HepG2 (cell line): ENCODE measurements around the gene EMC9. TPM values are rescaled to one million over a fixed set of nuclear protein-coding genes. Genes with fewer than 3 reads are reported as not detected.

ENCODE experiments used
- ARHGAP35 ChIP-seq: sonication (generic); formaldehyde crosslinking; IDR thresholded peaks from 2 replicates; pipeline ENCODE4 v1.9.0; 2022; ENCODE audit warnings: mild to moderate bottlenecking, inconsistent platforms, moderate library complexity, missing genetic modification reagents, borderline replicate concordance
- EEA1 ChIP-seq: sonication (generic); formaldehyde crosslinking; IDR thresholded peaks from 2 replicates; pipeline ENCODE4 v1.5.1; 2020; ENCODE audit warnings: mild to moderate bottlenecking, missing genetic modification reagents, borderline replicate concordance
- FOXO1 ChIP-seq: sonication (generic); formaldehyde crosslinking; IDR thresholded peaks from 2 replicates; pipeline ENCODE4 v1.4.0; 2020; ENCODE audit warnings: missing genetic modification reagents
- HBP1 ChIP-seq: IDR thresholded peaks from 2 replicates; pipeline ENCODE4 v1.6.1; 2016; ENCODE audit warnings: low read depth, control low read depth
- HNRNPK ChIP-seq: fragments of 200-400 bp; formaldehyde crosslinking; IDR thresholded peaks from 2 replicates; pipeline ENCODE4 v1.6.1; 2018; ENCODE audit warnings: low read length, low read depth, moderate library complexity, mild to moderate bottlenecking; ENCODE audit not compliant: poor library complexity, severe bottlenecking
- KLF12 ChIP-seq: sonication (generic); formaldehyde crosslinking; IDR thresholded peaks from 2 replicates; pipeline ENCODE4 v1.4.0; 2020; ENCODE audit warnings: missing genetic modification reagents, borderline replicate concordance
- MAFF ChIP-seq: IDR thresholded peaks from 2 replicates; pipeline ENCODE4 v1.6.1; 2011; ENCODE audit warnings: low read depth, low read length, improper control_type of control experiment
- MIXL1 ChIP-seq: IDR thresholded peaks from 2 replicates; pipeline ENCODE4 v1.6.1; 2016
- NBN ChIP-seq: fragments of 450-650 bp; conservative IDR thresholded peaks from 2 replicates; pipeline ENCODE4 v1.6.1; 2017
- PREB ChIP-seq: sonication (generic); formaldehyde crosslinking; IDR thresholded peaks from 2 replicates; pipeline ENCODE4 v1.4.0; 2020; ENCODE audit warnings: missing genetic modification reagents
- RBM22 ChIP-seq: fragments of 200-400 bp; formaldehyde crosslinking; optimal IDR thresholded peaks from 2 replicates; pipeline ENCODE3; 2017; ENCODE audit warnings: mild to moderate bottlenecking, low read length, moderate library complexity
- SOX13 ChIP-seq, 3 experiments: fragments of 450-650 bp in 1 of 3; sonication (generic) in 1 of 3; formaldehyde crosslinking in 1 of 3; IDR thresholded peaks in 2 of 3; conservative IDR thresholded peaks in 1 of 3; 2 replicates each; pipeline versions ENCODE4 v1.5.0 to v1.6.1; 2016 to 2020; ENCODE audit warnings: antibody characterized with exemption in 1 of 3, mild to moderate bottlenecking in 1 of 3, missing compliant biosample characterization in 1 of 3, missing genetic modification reagents in 1 of 3, moderate library complexity in 1 of 3
- TBX3 ChIP-seq: fragments of 450-650 bp; IDR thresholded peaks from 2 replicates; pipeline ENCODE4 v1.6.1; 2017; ENCODE audit warnings: antibody characterized with exemption, mild to moderate bottlenecking, inconsistent platforms, borderline replicate concordance
- ZBTB3 ChIP-seq: sonication (generic); formaldehyde crosslinking; IDR thresholded peaks from 2 replicates; pipeline ENCODE4 v1.4.0; 2020; ENCODE audit warnings: low read depth, mild to moderate bottlenecking, moderate library complexity, missing genetic modification reagents, borderline replicate concordance
- ZNF362 ChIP-seq: sonication (generic); formaldehyde crosslinking; IDR thresholded peaks from 2 replicates; pipeline ENCODE4 v1.4.0; 2020; ENCODE audit warnings: missing genetic modification reagents, mild to moderate bottlenecking, borderline replicate concordance
- ZNF784 ChIP-seq: sonication (generic); formaldehyde crosslinking; IDR thresholded peaks from 2 replicates; pipeline ENCODE4 v1.5.1; 2020; ENCODE audit warnings: missing genetic modification reagents, mild to moderate bottlenecking, borderline replicate concordance
- ZSCAN30 ChIP-seq: sonication (generic); formaldehyde crosslinking; IDR thresholded peaks from 2 replicates; pipeline ENCODE4 v1.5.0; 2020; ENCODE audit warnings: mild to moderate bottlenecking, missing genetic modification reagents
- polyA plus RNA-seq, 8 experiments: library from polyadenylated mRNA; depleted of rRNA in 3 of 8; stranded (reverse) in 7 of 8; unstranded in 1 of 8; fragments of >200 nt; fragmentation: Illumina TruSeq in 4 of 8; extraction: Trizol in 4 of 8; gene quantifications; 2 replicates each; pipeline versions ENCODE4 v1.2.1 to v1.2.3, GENCODE V29; 2011 to 2016; ENCODE audit warnings: low read depth in 4 of 8, missing spikeins in 1 of 8, mixed read lengths in 1 of 8; ENCODE audit not compliant: insufficient read depth in 1 of 8
- total RNA-seq, 5 experiments: library from RNA; depleted of rRNA; stranded (reverse); fragments of >200 nt; fragmentation: Illumina TruSeq; extraction: Trizol; gene quantifications; 2 replicates each; pipeline ENCODE4 v1.2.3, GENCODE V29; 2016; ENCODE audit warnings: low read depth in 1 of 5
- TF ChIP-seq, protein P1 (sequence below): sonication (generic); formaldehyde crosslinking; IDR thresholded peaks from 2 replicates; pipeline ENCODE4 v1.8.0; 2022; ENCODE audit warnings: missing genetic modification reagents, mild to moderate bottlenecking, borderline replicate concordance
- TF ChIP-seq, protein P2 (sequence below): sonication (generic); formaldehyde crosslinking; IDR thresholded peaks from 2 replicates; pipeline ENCODE4 v1.9.0; 2021; ENCODE audit warnings: missing genetic modification reagents, borderline replicate concordance
- TF ChIP-seq, protein P3 (sequence below): sonication (generic); formaldehyde crosslinking; IDR thresholded peaks from 2 replicates; pipeline ENCODE4 v1.4.0; 2020; ENCODE audit warnings: missing genetic modification reagents

The EMC9 gene
- total and polyA plus RNA-seq, 2 of the 13 experiments (the other 11 are each of a cell fraction or from before 2014, with no cell fraction given) = 60.5 to 78.7 TPM

- TF ChIP-seq PREB (CRISPR knock-in tag) (no peak), ZBTB3 (CRISPR knock-in tag) (no peak), HBP1 (peak; percentile 21; the same call in 1 of the 2 replicates), EEA1 (CRISPR knock-in tag) (no peak), ZNF362 (CRISPR knock-in tag) (no peak), TBX3 (no peak), ZSCAN30 (CRISPR knock-in tag) (no peak), MAFF (no peak), NBN (no peak), MIXL1 (CRISPR knock-in tag) (no peak), HNRNPK (no peak), KLF12 (CRISPR knock-in tag) (peak; percentile 72), RBM22 (no peak), ZNF784 (CRISPR knock-in tag) (no peak), ARHGAP35 (0 out of 2 replicates have a peak, but pooled peaks have one; percentile 51), SOX13 (IDR thresholded peaks at IDR 0.05) (no peak), SOX13 (CRISPR knock-in tag; conservative IDR thresholded peaks at IDR 0.05 in 1 of 2, IDR thresholded peaks at IDR 0.05 in 1 of 2) (no peak), FOXO1 (CRISPR knock-in tag) (peak; percentile 4; the same call in 1 of the 2 replicates)
- TF ChIP-seq, protein P1, sequence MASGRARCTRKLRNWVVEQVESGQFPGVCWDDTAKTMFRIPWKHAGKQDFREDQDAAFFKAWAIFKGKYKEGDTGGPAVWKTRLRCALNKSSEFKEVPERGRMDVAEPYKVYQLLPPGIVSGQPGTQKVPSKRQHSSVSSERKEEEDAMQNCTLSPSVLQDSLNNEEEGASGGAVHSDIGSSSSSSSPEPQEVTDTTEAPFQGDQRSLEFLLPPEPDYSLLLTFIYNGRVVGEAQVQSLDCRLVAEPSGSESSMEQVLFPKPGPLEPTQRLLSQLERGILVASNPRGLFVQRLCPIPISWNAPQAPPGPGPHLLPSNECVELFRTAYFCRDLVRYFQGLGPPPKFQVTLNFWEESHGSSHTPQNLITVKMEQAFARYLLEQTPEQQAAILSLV (CRISPR knock-in tag) = no peak; the same call in 1 of the 2 replicates
- TF ChIP-seq, protein P2, sequence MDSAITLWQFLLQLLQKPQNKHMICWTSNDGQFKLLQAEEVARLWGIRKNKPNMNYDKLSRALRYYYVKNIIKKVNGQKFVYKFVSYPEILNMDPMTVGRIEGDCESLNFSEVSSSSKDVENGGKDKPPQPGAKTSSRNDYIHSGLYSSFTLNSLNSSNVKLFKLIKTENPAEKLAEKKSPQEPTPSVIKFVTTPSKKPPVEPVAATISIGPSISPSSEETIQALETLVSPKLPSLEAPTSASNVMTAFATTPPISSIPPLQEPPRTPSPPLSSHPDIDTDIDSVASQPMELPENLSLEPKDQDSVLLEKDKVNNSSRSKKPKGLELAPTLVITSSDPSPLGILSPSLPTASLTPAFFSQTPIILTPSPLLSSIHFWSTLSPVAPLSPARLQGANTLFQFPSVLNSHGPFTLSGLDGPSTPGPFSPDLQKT (CRISPR knock-in tag) = 0 out of 2 replicates have a peak, but pooled peaks have one; percentile 37
- TF ChIP-seq, protein P3, sequence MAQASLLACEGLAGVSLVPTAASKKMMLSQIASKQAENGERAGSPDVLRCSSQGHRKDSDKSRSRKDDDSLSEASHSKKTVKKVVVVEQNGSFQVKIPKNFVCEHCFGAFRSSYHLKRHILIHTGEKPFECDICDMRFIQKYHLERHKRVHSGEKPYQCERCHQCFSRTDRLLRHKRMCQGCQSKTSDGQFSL (CRISPR knock-in tag) = no peak; the same call in 1 of the 2 replicates
Measured at GRCh38 chr14:24115422-24116127, 25.8 kb downstream of the EMC9 start (continued).
